AG04449 (cell line): ENCODE measurements around the gene TTC34.

Experiments
- CTCF ChIA-PET: fragments of 350-600 bp; formaldehyde crosslinking; extraction: SDS; loops from one replicate; lab custom pipeline; 2021; ENCODE audit warnings: antibody characterized with exemption; lab: Yijun Ruan, JAX
- POLR2A ChIA-PET: fragments of 400-600, 350-600 bp; formaldehyde crosslinking; extraction: SDS; loops from one replicate; lab custom pipeline; 2020; ENCODE audit warnings: antibody characterized with exemption, inconsistent platforms; lab: Yijun Ruan, JAX
- DNase-seq: peaks from one replicate; pipeline ENCODE4 v3.0.0-alpha.2; 2010; ENCODE audit warnings: low read depth, low spot score
- H3K4me3 ChIP-seq: 2 replicates; pipeline ENCODE4 v1.5.1; 2011; ENCODE audit warnings: low read depth, mild to moderate bottlenecking, control low read depth, low read length
- TF ChIP-seq, protein P1 (sequence below): IDR thresholded peaks from one replicate; pipeline ENCODE4 v1.5.1; 2011; ENCODE audit warnings: mild to moderate bottlenecking, moderate library complexity, low read length, control low read depth, inconsistent platforms; ENCODE audit not compliant: insufficient read depth; ENCODE audit errors: missing control alignments

The TTC34 gene

GRCh38 chr1:2791027-2791760 lies 10.3 kb downstream of the TTC34 start:
- ChIA-PET POLR2A (no interaction called here), CTCF (no interaction called here)
- DNase-seq = no peak
- no peak overlapping the region for H3K4me3 ChIP-seq
- TF ChIP-seq, protein P1, sequence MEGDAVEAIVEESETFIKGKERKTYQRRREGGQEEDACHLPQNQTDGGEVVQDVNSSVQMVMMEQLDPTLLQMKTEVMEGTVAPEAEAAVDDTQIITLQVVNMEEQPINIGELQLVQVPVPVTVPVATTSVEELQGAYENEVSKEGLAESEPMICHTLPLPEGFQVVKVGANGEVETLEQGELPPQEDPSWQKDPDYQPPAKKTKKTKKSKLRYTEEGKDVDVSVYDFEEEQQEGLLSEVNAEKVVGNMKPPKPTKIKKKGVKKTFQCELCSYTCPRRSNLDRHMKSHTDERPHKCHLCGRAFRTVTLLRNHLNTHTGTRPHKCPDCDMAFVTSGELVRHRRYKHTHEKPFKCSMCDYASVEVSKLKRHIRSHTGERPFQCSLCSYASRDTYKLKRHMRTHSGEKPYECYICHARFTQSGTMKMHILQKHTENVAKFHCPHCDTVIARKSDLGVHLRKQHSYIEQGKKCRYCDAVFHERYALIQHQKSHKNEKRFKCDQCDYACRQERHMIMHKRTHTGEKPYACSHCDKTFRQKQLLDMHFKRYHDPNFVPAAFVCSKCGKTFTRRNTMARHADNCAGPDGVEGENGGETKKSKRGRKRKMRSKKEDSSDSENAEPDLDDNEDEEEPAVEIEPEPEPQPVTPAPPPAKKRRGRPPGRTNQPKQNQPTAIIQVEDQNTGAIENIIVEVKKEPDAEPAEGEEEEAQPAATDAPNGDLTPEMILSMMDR = no peak

- CTCF ChIA-PET = no interaction called here
- H3K4me3 ChIP-seq = no peak overlapping the region
- no peak for DNase-seq
- TF ChIP-seq, protein P1 = no peak
- POLR2A ChIA-PET = no interaction called here
Measured at GRCh38 chr1:2789986-2790581, 11.4 kb downstream of the TTC34 start.

DNA sequence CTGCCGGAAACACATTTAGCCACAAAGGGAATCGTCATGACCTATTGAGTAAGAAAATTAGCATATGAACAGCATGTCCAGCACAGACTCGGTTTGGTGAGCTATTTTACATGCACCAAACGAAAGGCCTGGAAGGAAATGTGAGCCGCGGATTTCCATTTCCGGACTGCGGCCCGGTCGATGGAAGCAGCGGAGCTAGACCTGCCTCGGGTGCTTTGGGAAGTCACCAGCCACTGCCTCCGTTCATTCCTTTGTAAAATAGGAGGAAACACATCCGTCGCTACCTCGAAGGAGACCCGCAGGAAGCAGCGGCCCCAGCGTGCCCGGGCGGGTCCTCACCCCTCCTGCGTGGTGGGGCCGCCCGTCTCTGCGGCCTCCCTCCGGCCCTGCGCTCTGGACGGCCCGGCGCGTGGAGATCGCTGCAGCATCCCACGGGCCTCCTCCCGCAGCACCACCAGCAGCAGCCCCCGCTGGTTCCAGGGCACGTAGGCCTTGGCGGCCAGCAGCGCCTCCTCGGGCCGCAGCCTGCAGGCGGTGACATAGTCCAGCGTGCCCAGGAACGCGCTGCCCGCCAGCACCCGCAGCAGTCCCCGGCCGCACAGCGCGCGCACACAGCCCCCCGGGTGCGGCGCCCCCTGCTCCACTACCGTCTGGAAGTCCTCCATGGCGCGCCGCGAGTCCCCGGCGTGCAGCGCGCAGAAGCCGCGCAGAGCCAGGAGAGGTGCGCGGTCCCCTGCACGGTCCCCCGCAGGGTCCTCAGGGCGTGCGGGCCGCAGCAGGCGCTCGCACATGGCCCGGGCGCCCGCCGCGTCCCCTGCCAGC lies 12.1 kb downstream of the TTC34 start:
- no peak for DNase-seq
- CTCF ChIA-PET = no interaction called here
- H3K4me3 ChIP-seq = no peak overlapping the region
- POLR2A ChIA-PET = no interaction called here
- TF ChIP-seq, protein P1 = no peak

- CTCF ChIA-PET = no interaction called here
- TF ChIP-seq, protein P1 = no peak
- DNase-seq = no peak
- POLR2A ChIA-PET = no interaction called here
- no peak overlapping the region for H3K4me3 ChIP-seq
Measured at GRCh38 chr1:2788506-2789163, 12.9 kb downstream of the TTC34 start.

- CTCF ChIA-PET = no interaction called here
- no peak for DNase-seq
Measured at GRCh38 chr1:2787163-2787911, 14.2 kb downstream of the TTC34 start.

More at GRCh38 chr1:2787163-2787911, 14.2 kb downstream of the TTC34 start:
- POLR2A ChIA-PET = no interaction called here
- no peak overlapping the region for H3K4me3 ChIP-seq
- TF ChIP-seq, protein P1 = no peak
